CD14-positive monocyte (primary cell): ENCODE measurements around the gene INTS3. TPM values are rescaled to one million over a fixed set of nuclear protein-coding genes. Genes with fewer than 3 reads are reported as not detected.

Experiments used
- DNase-seq, 3 donors: peaks; one replicate each; pipeline ENCODE4 v3.0.0-alpha.2; 2011 to 2022
- H2AFZ ChIP-seq: 2 replicates; pipeline ENCODE4 v1.6.0; 2012; ENCODE audit warnings: mild to moderate bottlenecking, low read depth, low read length, inconsistent platforms; ENCODE audit not compliant: insufficient read depth, poor library complexity, severe bottlenecking
- H3K27ac ChIP-seq, 2 donors: 1 replicate in 1 of 2; 2 replicates in 1 of 2; pipeline ENCODE4 v1.5.1; 2012 to 2013; ENCODE audit warnings: low read length in 2 of 2, control low read depth in 1 of 2, inconsistent platforms in 1 of 2, low read depth in 1 of 2, mild to moderate bottlenecking in 1 of 2
- H3K27me3 ChIP-seq, 2 donors: one replicate each; pipeline versions ENCODE4 v1.6.0 to v1.6.1; 2011 to 2013; ENCODE audit warnings: low read length in 2 of 2; ENCODE audit not compliant: control insufficient read depth in 2 of 2, insufficient read depth in 2 of 2
- H3K36me3 ChIP-seq, 2 donors: replicated peaks in 1 of 2; 1 replicate in 1 of 2; 2 replicates in 1 of 2; pipeline versions ENCODE4 v1.5.1 to v1.6.1; 2012 to 2013; ENCODE audit warnings: low read length in 2 of 2, control low read depth in 1 of 2, inconsistent platforms in 1 of 2, mild to moderate bottlenecking in 1 of 2; ENCODE audit not compliant: insufficient read depth in 2 of 2, control insufficient read depth in 1 of 2
- H3K4me1 ChIP-seq, 2 donors: 1 replicate in 1 of 2; 2 replicates in 1 of 2; pipeline versions ENCODE4 v1.5.1 to v1.6.1; 2012 to 2013; ENCODE audit warnings: low read length in 2 of 2, control low read depth in 1 of 2, inconsistent platforms in 1 of 2, mild to moderate bottlenecking in 1 of 2, moderate library complexity in 1 of 2; ENCODE audit not compliant: insufficient read depth in 2 of 2, control insufficient read depth in 1 of 2
- H3K4me2 ChIP-seq: replicated peaks from 2 replicates; pipeline ENCODE3; 2012; ENCODE audit warnings: low read length, moderate library complexity, mild to moderate bottlenecking; ENCODE audit not compliant: poor library complexity, severe bottlenecking; ENCODE audit errors: extremely low read depth
- H3K4me3 ChIP-seq, 3 experiments: fragments of 200-600 bp in 1 of 3; sonication (generic) in 1 of 3; replicated peaks in 1 of 3; 1 replicate in 2 of 3; 2 replicates in 1 of 3; pipeline ENCODE4 v1.5.1; 2011 to 2013; ENCODE audit warnings: low read length in 3 of 3, mild to moderate bottlenecking in 3 of 3, control low read depth in 2 of 3, low read depth in 2 of 3, inconsistent platforms in 1 of 3, moderate library complexity in 1 of 3
- H3K79me2 ChIP-seq: 2 replicates; pipeline ENCODE4 v1.6.0; 2012; ENCODE audit warnings: mild to moderate bottlenecking, control low read depth, inconsistent platforms, low read length, moderate library complexity; ENCODE audit not compliant: insufficient read depth
- H3K9ac ChIP-seq: 2 replicates; pipeline ENCODE4 v1.6.0; 2017; ENCODE audit warnings: low read length, mild to moderate bottlenecking; ENCODE audit not compliant: insufficient read depth, poor library complexity, severe bottlenecking
- H3K9me3 ChIP-seq, 2 donors: replicated peaks in 1 of 2; 1 replicate in 1 of 2; 2 replicates in 1 of 2; pipeline versions ENCODE4 v1.5.1 to v1.6.1; 2012 to 2013; ENCODE audit warnings: low read length in 2 of 2, control low read depth in 1 of 2; ENCODE audit not compliant: control insufficient read depth in 1 of 2, insufficient read depth in 1 of 2
- H4K20me1 ChIP-seq: 2 replicates; pipeline ENCODE4 v1.6.0; 2012; ENCODE audit warnings: mild to moderate bottlenecking, low read length, control low read depth, moderate library complexity; ENCODE audit not compliant: insufficient read depth
- H3K27ac Mint-ChIP-seq, 7 donors: one replicate each; pipeline ENCODE4 v1.8.0; 2020; ENCODE audit warnings: mild to moderate bottlenecking in 7 of 7, mixed read lengths in 7 of 7, moderate library complexity in 6 of 7, inconsistent platforms in 2 of 7
- H3K27me3 Mint-ChIP-seq, 3 donors: one replicate each; pipeline ENCODE4 v1.8.0; 2021 to 2022; ENCODE audit warnings: low read depth in 3 of 3, mild to moderate bottlenecking in 3 of 3, mixed read lengths in 3 of 3, moderate library complexity in 3 of 3, inconsistent platforms in 1 of 3
- H3K36me3 Mint-ChIP-seq, 2 donors: one replicate each; pipeline ENCODE4 v1.8.0; 2020; ENCODE audit warnings: mixed read lengths in 2 of 2, inconsistent platforms in 1 of 2, mild to moderate bottlenecking in 1 of 2
- H3K4me1 Mint-ChIP-seq: one replicate; pipeline ENCODE4 v1.8.0; 2020; ENCODE audit warnings: mild to moderate bottlenecking, mixed read lengths
- H3K4me3 Mint-ChIP-seq, 2 donors: one replicate each; pipeline ENCODE4 v1.8.0; 2020; ENCODE audit warnings: mild to moderate bottlenecking in 2 of 2, mixed read lengths in 2 of 2, moderate library complexity in 1 of 2
- H3K9me3 Mint-ChIP-seq, 7 donors: one replicate each; pipeline ENCODE4 v1.8.0; 2020 to 2022; ENCODE audit warnings: mixed read lengths in 7 of 7, mild to moderate bottlenecking in 6 of 7, moderate library complexity in 6 of 7, inconsistent platforms in 2 of 7
- CTCF ChIP-seq: fragments of 200-600 bp; IDR thresholded peaks from one replicate; pipeline ENCODE4 v1.8.0; 2022; ENCODE audit warnings: antibody characterized with exemption, mild to moderate bottlenecking
- WGBS: methylation state at CpG from one replicate; pipeline ENCODE4 v1.1.5; 2013; ENCODE audit warnings: missing lambda C conversion rate; ENCODE audit not compliant: insufficient coverage; 5-methylcytosine and 5-hydroxymethylcytosine counted together
- intact Hi-C, 2 donors: fragments of 100-400 bp; cut with micrococcal nuclease; formaldehyde crosslinking; loops; one replicate each; pipeline versions ENCODE4 v1.15.0 to v1.15.1; 2023
- polyA plus RNA-seq, 3 donors: library from polyadenylated mRNA; depleted of rRNA in 1 of 3; unstranded in 2 of 3; stranded (reverse) in 1 of 3; fragments of 300-500 nt in 2 of 3; fragments of >200 nt in 1 of 3; fragmentation: Illumina TruSeq in 2 of 3; gene quantifications; 1 replicate in 2 of 3; 2 replicates in 1 of 3; pipeline ENCODE4 v1.2.3, GENCODE V29; 2012 to 2021

The INTS3 gene
- polyA plus RNA-seq, 3 donors, result 9.2 to 76.9 (median 15.9) TPM

- peak overlapping the region; percentile 71 to 86 for H3K4me3 Mint-ChIP-seq
- H3K27ac ChIP-seq, result peak overlapping the region; percentile 92 to 93
- H3K27ac Mint-ChIP-seq, result peak overlapping the region; percentile 96 to 99 (median 97)
- H3K27me3 ChIP-seq, result no peaks in the 10 kb centered on the region
- no peaks in the 10 kb centered on the region for H3K9me3 ChIP-seq
- H3K4me1 Mint-ChIP-seq, result peaks cover 70% of the 10 kb centered on the region
- intact Hi-C loops, result no loop called here
- peak overlapping the region; percentile 23 to 93 (median 29) for H3K4me3 ChIP-seq
- TF ChIP-seq CTCF, result no peak
- 10% methylated on average over 3 of the region's 12 CpGs for WGBS
- peaks cover 30% of the 10 kb centered on the region for H3K79me2 ChIP-seq
- peak overlapping the region; percentile 96 for H3K4me2 ChIP-seq
- H2AFZ ChIP-seq, result peak overlapping the region; percentile 76
- H3K27me3 Mint-ChIP-seq, result peaks cover 0 to 5% (median 0%) of the 10 kb centered on the region in 3 donors
- peaks cover 71 to 72% of the 10 kb centered on the region in 2 donors for H3K4me1 ChIP-seq
- peaks cover 29 to 50% of the 10 kb centered on the region in 2 donors for H3K36me3 ChIP-seq
- peak; percentile 84 to 93 (median 87) for DNase-seq
- peaks cover 22% of the 10 kb centered on the region for H4K20me1 ChIP-seq
- no peaks in the 10 kb centered on the region for H3K9me3 Mint-ChIP-seq
- H3K9ac ChIP-seq, result peak overlapping the region; percentile 67
- H3K36me3 Mint-ChIP-seq, result peaks cover 48 to 60% of the 10 kb centered on the region in 2 donors
These were observed 45.5 kb downstream of the INTS3 start for GRCh38 chr1:153773096-153773921.

- DNase-seq, result no peak
- peak overlapping the region; percentile 92 to 93 for H3K27ac ChIP-seq
- intact Hi-C loops, result loop anchor here in 1 of 2 donors (2.0 kb wide), 1 partner anchor 15 kb away; no protein-coding TSS in a partner anchor
These were observed 46.3 kb downstream of the INTS3 start for GRCh38 chr1:153774026-153774595.

More at GRCh38 chr1:153774026-153774595, 46.3 kb downstream of the INTS3 start:
- peaks cover 30% of the 10 kb centered on the region for H3K79me2 ChIP-seq
- H3K4me3 ChIP-seq, result peak overlapping the region in 1 of 3 experiments; percentile 93
- peak overlapping the region; percentile 96 for H3K4me2 ChIP-seq
- no peaks in the 10 kb centered on the region for H3K27me3 ChIP-seq
- peak overlapping the region; percentile 67 for H3K9ac ChIP-seq
- peak overlapping the region; percentile 55 to 71 for H3K4me3 Mint-ChIP-seq
- H3K36me3 ChIP-seq, result peaks cover 35 to 51% of the 10 kb centered on the region in 2 donors
- peaks cover 50 to 61% of the 10 kb centered on the region in 2 donors for H3K36me3 Mint-ChIP-seq
- no peaks in the 10 kb centered on the region for H3K9me3 ChIP-seq
- peaks cover 66 to 69% of the 10 kb centered on the region in 2 donors for H3K4me1 ChIP-seq
- H3K27ac Mint-ChIP-seq, result peak overlapping the region; percentile 96 to 99 (median 97)
- TF ChIP-seq CTCF, result no peak
- peaks cover 0 to 5% (median 0%) of the 10 kb centered on the region in 3 donors for H3K27me3 Mint-ChIP-seq
- no peaks in the 10 kb centered on the region for H3K9me3 Mint-ChIP-seq
- peaks cover 30% of the 10 kb centered on the region for H4K20me1 ChIP-seq
- peaks cover 69% of the 10 kb centered on the region for H3K4me1 Mint-ChIP-seq
- H2AFZ ChIP-seq, result no peak overlapping the region
- 65% methylated on average over 5 of the region's 8 CpGs for WGBS
